Aorta (tissue), 5 donors: ENCODE measurements around the gene LAMA1. TPM values are rescaled to one million over a fixed set of nuclear protein-coding genes. Genes with fewer than 3 reads are reported as not detected.

Experiments used
- ATAC-seq: fragments of 200-7000 bp; cut with Tn5 transposase; one replicate; pipeline ENCODE4 v1.9.1; 2022; ENCODE audit warnings: moderate library complexity; ENCODE audit not compliant: low FRiP score
- DNase-seq, 2 donors: peaks; one replicate each; pipeline ENCODE4 v3.0.0-alpha.2; 2020
- H3K27ac ChIP-seq, 2 donors: one replicate each; pipeline ENCODE4 v1.5.1; 2013; ENCODE audit warnings: low read length in 2 of 2, mild to moderate bottlenecking in 2 of 2, moderate library complexity in 2 of 2, control low read depth in 1 of 2, inconsistent platforms in 1 of 2, low read depth in 1 of 2
- H3K27me3 ChIP-seq, 2 donors: one replicate each; pipeline ENCODE4 v1.6.1; 2013; ENCODE audit warnings: control low read depth in 1 of 2, low read length in 1 of 2, mild to moderate bottlenecking in 1 of 2, moderate library complexity in 1 of 2; ENCODE audit not compliant: insufficient read depth in 2 of 2, control insufficient read depth in 1 of 2
- H3K36me3 ChIP-seq, 2 donors: one replicate each; pipeline ENCODE4 v1.6.1; 2013; ENCODE audit warnings: control low read depth in 1 of 2, low read length in 1 of 2, mild to moderate bottlenecking in 1 of 2; ENCODE audit not compliant: insufficient read depth in 2 of 2, control insufficient read depth in 1 of 2
- H3K4me1 ChIP-seq, 2 donors: one replicate each; pipeline ENCODE4 v1.6.1; 2013; ENCODE audit warnings: low read length in 2 of 2, control low read depth in 1 of 2, mild to moderate bottlenecking in 1 of 2, moderate library complexity in 1 of 2; ENCODE audit not compliant: insufficient read depth in 2 of 2, control insufficient read depth in 1 of 2
- H3K4me3 ChIP-seq, 2 donors: one replicate each; pipeline ENCODE4 v1.5.1; 2013; ENCODE audit warnings: low read length in 2 of 2, control low read depth in 1 of 2, mild to moderate bottlenecking in 1 of 2
- H3K9me3 ChIP-seq: one replicate; pipeline ENCODE4 v1.6.1; 2013; ENCODE audit warnings: mild to moderate bottlenecking, low read length; ENCODE audit not compliant: control insufficient read depth
- WGBS, 2 donors: extraction: QIAGEN DNeasy Blood & Tissue Kit; methylation state at CpG; one replicate each; pipeline ENCODE4 v1.1.7; 2013; 5-methylcytosine and 5-hydroxymethylcytosine counted together
- intact Hi-C, 2 donors: fragments of 100-400 bp; cut with DNase I; formaldehyde crosslinking; loops; one replicate each; pipeline versions ENCODE4 v1.14.2 to v1.15.0; 2022
- polyA plus RNA-seq, 2 donors: library from polyadenylated mRNA; stranded (reverse); fragments of 200-250 nt; gene quantifications; one replicate each; pipeline ENCODE4 v1.2.3, GENCODE V29; 2013
- total RNA-seq, 2 donors: library from RNA; stranded (reverse); fragmentation: NEBNext Ultra II Directional; extraction: Animal tissue kit (Norgen Biotek cat#: 25700); gene quantifications; one replicate each; pipeline ENCODE4 v1.2.1, GENCODE V29; 2021
- donor health status: healthy with polysubstance abuse.
- donor health status: Bipolar disorder and iron deficiency.
- donor health status: DM: no; HTN: no; CAD: no.
- donor health status: DM: no; HTN: no; CAD: no.
- donor health status: DM: yes; HTN: yes; CAD: no.

LAMA1 gene
- total and polyA plus RNA-seq, 4 donors: 0.41 to 3.1 (median 0.78) TPM; not detected in 1

DNA sequence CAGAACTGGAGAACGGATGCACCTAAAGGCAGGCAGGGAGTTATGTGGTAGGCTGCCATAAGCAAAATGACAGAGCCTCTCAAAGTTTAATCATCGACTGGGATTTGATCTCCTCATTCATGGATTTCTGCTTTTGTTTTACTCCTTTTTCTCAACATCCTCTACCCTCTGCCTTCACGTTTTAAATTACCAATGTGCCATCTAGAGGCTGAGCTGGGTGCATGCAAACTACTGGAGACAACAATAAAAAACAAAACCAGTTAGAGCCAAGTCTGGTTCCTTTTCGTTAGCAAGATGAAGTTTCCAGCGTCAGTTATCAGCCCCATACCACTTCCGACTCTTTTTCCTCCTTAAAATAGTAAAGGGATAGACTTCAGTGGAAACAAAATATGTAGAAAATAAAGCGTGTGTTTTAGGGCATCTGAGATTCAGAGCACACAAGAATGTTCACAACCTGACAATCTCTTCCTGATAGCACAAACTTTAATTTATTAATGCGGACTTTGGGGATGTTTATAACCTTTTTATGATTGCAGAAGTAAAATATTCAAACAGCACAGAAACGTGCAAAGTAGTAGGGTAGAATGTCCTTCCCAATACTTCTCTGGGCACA, 117.0 kb downstream of the LAMA1 start:
- Histone ChIP-seq H3K4me1 (no peaks in the 10 kb centered on the region), H3K27me3 (no peaks in the 10 kb centered on the region), H3K9me3 (no peaks in the 10 kb centered on the region), H3K4me3 (no peak overlapping the region), H3K36me3 (no peaks in the 10 kb centered on the region), H3K27ac (no peak overlapping the region)
- intact Hi-C loops: no loop called here
- 21 to 24% methylated on average over 9 of the region's 9 CpGs for WGBS, 2 donors
- DNase-seq (no peak), ATAC-seq (no peak)

DNA sequence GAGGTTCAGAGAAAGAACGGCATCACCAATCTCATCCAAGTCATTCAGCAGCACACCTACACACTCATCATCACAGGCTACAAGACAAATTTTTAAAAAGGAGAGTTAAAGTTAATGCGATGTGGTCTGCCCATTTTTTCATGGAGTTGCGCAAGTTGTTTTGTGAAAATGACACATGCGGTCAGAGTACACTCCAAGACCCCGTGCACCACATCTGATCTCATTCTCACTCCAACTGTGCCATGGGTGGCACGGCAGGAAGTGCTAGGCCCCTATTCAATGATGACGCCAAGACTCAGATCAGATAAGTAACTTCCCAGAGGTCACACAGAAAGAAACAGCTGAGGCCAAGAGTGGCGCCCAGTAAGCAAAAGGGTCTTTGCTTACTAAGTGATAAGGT, 119.8 kb downstream of the LAMA1 start:
- WGBS, 2 donors: 81 to 87% methylated on average over 8 of the region's 8 CpGs
- H3K27ac ChIP-seq: no peak overlapping the region
- intact Hi-C loops: no loop called here
- no peak for DNase-seq
- no peaks in the 10 kb centered on the region for H3K9me3 ChIP-seq
- no peaks in the 10 kb centered on the region for H3K36me3 ChIP-seq
- H3K4me1 ChIP-seq: no peaks in the 10 kb centered on the region
- no peak overlapping the region for H3K4me3 ChIP-seq
- no peak for ATAC-seq
- H3K27me3 ChIP-seq: no peaks in the 10 kb centered on the region

DNA sequence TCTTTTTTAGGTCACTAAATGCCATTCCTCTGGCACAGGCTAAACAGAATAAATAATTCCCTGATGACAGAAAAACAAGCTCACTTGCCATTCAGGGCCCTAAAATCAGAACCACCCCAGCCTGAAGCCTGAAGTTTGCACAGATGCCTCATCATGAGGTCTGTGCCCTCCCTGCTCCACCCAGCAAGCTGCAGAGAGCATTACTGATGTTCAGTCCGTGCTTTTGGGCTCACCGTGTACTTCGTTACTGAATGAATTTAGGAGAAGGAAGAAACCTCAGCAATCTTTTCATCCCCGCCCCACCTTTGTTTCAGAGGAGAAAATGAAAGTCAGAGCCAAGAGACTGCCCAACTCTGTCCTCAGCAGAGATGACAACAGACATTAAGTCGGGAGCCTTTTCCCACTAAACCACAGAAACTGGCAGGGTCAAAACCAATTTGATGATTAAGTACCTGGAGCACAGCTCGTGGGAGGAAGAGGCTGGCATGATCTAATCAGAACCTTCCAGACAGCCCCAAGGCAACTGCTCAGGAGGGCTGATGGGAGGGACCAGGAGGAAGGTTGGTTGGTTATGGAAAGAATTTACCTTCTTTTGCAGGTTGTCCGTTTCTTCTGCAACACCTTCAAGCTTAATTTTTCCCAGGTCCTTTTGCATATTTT, 122.7 kb downstream of the LAMA1 start:
- intact Hi-C loops: no loop called here
- no peak for DNase-seq
- Histone ChIP-seq H3K4me3 (no peak overlapping the region), H3K9me3 (no peaks in the 10 kb centered on the region), H3K27me3 (no peaks in the 10 kb centered on the region), H3K36me3 (no peaks in the 10 kb centered on the region), H3K4me1 (no peaks in the 10 kb centered on the region), H3K27ac (no peak overlapping the region)
- ATAC-seq: no peak
- WGBS, 2 donors: 52 to 56% methylated on average over 7 of the region's 7 CpGs

DNA sequence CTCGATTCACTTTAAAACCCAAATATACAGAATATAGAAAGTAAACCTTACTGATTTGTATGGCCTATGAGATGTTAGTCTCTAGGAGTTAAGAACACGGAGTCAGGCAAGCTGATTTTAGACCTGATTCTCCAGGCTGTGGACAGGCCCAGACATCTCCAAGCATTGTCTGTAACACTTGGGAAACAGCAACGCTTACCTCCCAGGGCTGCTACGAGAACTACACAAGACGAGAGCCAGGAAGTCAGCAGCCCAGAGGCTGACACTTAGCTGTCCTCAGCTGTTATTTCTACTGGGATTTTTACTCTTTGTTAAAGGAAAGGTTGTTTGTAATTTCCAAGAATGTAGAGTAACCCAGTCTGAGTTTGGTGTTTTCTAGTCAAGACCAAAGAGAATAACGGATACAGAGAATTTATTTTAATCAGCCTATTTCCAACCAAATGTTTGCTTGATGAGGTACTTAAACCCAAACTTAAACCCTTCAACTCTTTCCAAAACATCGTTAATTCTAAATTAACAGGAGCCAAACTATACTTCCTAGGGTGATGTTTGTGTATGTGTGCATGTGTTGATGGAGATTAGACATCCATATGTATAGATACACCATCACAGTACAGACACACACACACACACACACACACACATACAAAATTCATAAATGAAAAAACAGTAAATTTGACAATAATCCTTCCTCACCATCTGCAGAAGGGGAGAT, 123.4 kb downstream of the LAMA1 start:
- Histone ChIP-seq H3K4me1 (no peaks in the 10 kb centered on the region), H3K4me3 (no peak overlapping the region), H3K9me3 (no peaks in the 10 kb centered on the region), H3K36me3 (no peaks in the 10 kb centered on the region), H3K27ac (no peak overlapping the region), H3K27me3 (no peaks in the 10 kb centered on the region)
- 77 to 85% methylated on average over 7 of the region's 7 CpGs for WGBS, 2 donors
- ATAC-seq (no peak), DNase-seq (no peak)
- intact Hi-C loops: no loop called here

DNA sequence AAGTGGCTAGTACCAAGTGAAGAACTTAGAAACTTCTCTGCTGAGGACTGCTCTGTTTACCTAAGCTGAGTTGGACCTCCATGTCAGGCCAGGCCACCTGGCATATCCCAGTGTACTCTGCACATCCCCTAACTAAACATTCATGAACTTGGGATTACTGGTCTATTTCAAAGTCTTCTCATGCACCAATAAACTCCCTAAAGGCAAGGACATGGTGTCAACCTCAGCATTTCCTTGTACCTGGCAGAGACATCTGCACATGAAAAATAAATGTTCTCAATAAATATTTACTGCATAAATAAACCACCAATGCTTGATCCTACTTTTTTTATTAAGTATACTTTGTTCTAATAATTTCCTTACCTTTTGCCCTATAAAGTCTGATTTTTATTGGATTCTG, 124.8 kb downstream of the LAMA1 start:
- H3K36me3 ChIP-seq: no peaks in the 10 kb centered on the region

DNA sequence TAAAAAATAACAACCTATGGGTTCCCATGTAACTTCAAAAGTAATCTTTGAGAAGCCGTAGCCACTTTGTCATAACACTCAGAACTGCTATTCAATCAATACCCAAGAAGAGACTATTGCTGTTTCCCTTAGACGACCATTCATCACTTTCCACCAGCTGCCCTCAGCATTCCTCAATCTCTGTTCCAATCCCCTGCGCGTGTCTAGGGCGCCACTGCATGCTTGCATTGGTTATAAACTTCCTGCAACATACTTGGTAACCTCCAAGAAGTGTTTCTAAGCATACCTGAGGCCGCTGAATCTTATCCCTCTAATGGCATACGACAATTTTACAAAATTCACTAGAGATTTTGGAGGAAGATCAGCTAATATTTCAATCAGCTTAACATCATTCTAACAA, 134.2 kb downstream of the LAMA1 start:
- WGBS, 2 donors: 72 to 76% methylated on average over 7 of the region's 7 CpGs
- no peak for ATAC-seq
- intact Hi-C loops: no loop called here

More for the DNA sequence above, 124.8 kb downstream of the LAMA1 start:
- no peak for ATAC-seq
- Histone ChIP-seq H3K27me3 (no peaks in the 10 kb centered on the region), H3K27ac (no peak overlapping the region), H3K4me1 (no peaks in the 10 kb centered on the region), H3K9me3 (no peaks in the 10 kb centered on the region), H3K4me3 (no peak overlapping the region)
- no peak for DNase-seq
- intact Hi-C loops: no loop called here

DNA sequence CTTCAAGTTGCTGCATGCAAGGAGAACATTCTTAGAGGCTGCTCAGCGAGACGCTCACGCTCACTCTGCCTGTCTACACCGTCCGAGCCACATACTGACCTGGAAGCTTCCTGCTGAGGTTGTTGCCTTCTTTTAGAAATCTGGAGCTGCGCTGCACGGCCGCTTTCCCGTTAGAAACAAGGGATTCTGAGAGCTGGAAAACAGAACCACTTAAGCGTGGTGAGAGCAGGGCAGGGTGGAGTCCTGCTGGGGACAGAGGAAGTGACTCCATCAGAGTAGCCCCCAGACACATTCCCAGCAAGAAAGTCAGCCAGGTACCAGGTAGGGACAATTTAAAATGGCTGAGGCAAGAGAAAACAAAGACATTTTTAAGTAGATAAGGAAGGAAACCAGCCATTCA, 135.2 kb downstream of the LAMA1 start:
- ATAC-seq (no peak), DNase-seq (no peak)
- H3K4me3 ChIP-seq: no peak overlapping the region
- H3K9me3 ChIP-seq: no peaks in the 10 kb centered on the region
- H3K4me1 ChIP-seq: no peaks in the 10 kb centered on the region
- H3K27me3 ChIP-seq: no peaks in the 10 kb centered on the region
- H3K36me3 ChIP-seq: no peaks in the 10 kb centered on the region
- WGBS, 2 donors: 79 to 94% methylated on average over 10 of the region's 10 CpGs
- intact Hi-C loops: no loop called here
- no peak overlapping the region for H3K27ac ChIP-seq

More for the DNA sequence above, 134.2 kb downstream of the LAMA1 start:
- H3K9me3 ChIP-seq: no peaks in the 10 kb centered on the region
- H3K4me1 ChIP-seq: no peaks in the 10 kb centered on the region
- no peak overlapping the region for H3K4me3 ChIP-seq
- H3K27me3 ChIP-seq: no peaks in the 10 kb centered on the region
- no peak for DNase-seq
- H3K27ac ChIP-seq: no peak overlapping the region
- H3K36me3 ChIP-seq: no peaks in the 10 kb centered on the region

DNA sequence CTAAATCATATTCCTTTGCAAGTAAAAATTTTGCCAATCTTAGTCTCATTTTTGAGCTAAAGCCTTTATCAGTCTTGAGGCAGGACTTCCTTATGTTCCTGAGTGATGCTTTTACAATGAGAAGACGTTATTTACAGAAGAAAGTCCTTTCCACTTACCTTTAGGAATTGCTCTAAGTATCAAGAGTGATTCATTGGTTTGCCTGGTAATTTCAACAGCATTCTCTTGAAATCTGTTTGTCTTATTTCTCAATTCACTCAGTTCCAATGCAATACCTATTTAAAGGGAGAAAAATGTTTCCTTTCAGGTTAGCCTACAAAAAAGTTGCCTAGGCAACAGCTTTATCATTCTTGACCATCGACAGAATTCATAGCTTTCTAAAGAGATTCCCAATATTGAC, 137.2 kb downstream of the LAMA1 start:
- Histone ChIP-seq H3K9me3 (no peaks in the 10 kb centered on the region), H3K27ac (no peak overlapping the region), H3K27me3 (no peaks in the 10 kb centered on the region), H3K36me3 (no peaks in the 10 kb centered on the region), H3K4me3 (no peak overlapping the region), H3K4me1 (no peaks in the 10 kb centered on the region)
- DNase-seq: no peak
- intact Hi-C loops: no loop called here
- WGBS, 2 donors: 68 to 85% methylated on average over 2 of the region's 2 CpGs
- no peak for ATAC-seq

DNA sequence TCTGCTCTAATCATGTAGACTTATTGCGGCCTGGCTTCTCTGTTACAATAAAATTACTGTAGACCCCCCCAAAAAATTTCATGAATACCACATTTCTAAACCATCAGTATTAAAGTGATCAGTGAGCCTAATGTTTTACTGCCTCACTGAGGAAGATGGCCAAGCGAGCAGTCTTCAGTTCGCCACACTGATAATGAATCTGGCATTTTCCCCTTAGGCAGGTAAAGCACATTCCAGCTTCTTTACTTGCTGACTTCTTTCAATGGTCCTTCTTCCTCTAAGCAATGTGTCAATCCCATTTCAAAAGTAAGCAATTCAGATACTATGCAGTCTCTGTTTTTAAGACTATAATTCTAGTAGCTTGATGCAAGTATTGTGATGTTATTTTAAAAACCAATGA, 137.6 kb downstream of the LAMA1 start:
- Histone ChIP-seq H3K4me1 (no peaks in the 10 kb centered on the region), H3K4me3 (no peak overlapping the region), H3K27ac (no peak overlapping the region), H3K9me3 (no peaks in the 10 kb centered on the region), H3K36me3 (no peaks in the 10 kb centered on the region), H3K27me3 (no peaks in the 10 kb centered on the region)
- WGBS, 2 donors: 97 to 99% methylated on average over 3 of the region's 3 CpGs
- ATAC-seq (no peak), DNase-seq (no peak)
- intact Hi-C loops: no loop called here
